ENCODE measurements around the gene SELENOT. TPM values are rescaled to one million over a fixed set of nuclear protein-coding genes. Genes with fewer than 3 reads are reported as not detected.
"Not testable (repeated sequence)": the region's sequence is repeated elsewhere in the genome, so short reads cannot be mapped to it uniquely, and the experiment has no call there.

SELENOT gene, protein sequence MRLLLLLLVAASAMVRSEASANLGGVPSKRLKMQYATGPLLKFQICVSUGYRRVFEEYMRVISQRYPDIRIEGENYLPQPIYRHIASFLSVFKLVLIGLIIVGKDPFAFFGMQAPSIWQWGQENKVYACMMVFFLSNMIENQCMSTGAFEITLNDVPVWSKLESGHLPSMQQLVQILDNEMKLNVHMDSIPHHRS
- polyA plus RNA-seq (2013, experiment 1 of 2; ENCODE audit: insufficient read length) = 67.5 TPM
- polyA plus RNA-seq (2013, experiment 2 of 2; ENCODE audit: insufficient read length) = 70.9 TPM

DNA sequence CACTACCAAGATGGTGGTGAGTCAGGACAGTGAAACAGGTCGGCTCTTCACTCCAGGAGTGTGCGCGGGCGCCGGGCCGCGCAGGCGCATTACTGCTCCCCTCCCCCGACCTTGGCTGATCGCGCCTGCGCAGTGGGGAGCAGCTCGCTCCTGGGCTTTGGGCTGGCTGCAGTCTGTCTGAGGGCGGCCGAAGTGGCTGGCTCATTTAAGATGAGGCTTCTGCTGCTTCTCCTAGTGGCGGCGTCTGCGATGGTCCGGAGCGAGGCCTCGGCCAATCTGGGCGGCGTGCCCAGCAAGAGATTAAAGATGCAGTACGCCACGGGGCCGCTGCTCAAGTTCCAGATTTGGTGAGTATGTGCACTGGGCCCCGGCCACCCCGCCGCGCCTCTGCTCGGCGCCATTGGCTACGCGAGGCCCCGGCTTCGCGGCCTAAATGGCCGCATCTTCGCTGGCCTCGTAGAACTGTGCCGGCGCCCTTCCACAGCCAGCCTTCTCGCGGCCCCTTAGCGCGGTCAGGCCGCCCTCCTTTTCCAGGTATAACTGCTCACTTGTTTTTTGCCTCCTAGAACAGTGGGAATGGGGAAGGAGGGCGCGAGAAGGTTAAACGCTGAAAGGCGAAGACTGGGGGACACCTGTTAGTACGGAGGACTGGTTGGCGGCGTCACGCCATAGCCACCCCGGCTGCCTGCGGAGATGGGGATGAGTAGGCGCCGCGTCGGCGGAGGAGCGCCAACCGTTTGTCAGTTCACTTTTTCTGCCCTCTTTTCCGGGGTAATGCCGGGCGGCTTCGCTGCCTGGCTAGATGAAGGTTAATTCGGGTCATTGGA lies at the start of gene SELENOT:
TSS of gene SELENOT (plus strand) at position 169 of the 827 bp plus-strand sequence. CDS start at position 211, 42 bp downstream.
- peak; percentile 96 for DNase-seq

DNA sequence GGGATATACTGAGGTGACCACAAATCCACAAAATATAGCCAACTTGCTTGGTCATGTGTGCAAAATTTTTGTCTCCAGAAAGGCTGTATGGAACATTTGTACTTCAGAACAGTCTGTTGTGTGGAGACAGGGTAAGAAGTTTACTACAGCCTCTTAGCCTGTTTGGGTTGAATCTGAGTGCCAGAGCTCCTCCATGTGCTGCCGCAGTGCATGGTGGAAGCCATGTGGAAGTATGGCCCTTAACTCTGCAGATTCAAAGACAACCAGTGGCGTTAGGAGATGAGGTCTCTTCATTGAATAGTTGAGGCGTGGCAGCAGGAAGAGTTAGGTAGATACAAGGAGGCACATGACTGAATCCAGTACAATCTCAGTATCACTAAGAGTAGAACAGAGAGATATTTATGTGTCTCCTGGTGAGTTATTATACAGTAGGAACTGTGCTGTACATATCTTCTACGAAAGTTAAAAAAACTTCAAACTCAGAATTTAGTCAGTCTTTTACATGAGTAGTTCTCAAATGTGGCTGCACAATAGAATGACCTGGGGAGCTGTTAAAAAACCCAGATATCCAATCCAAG lies 47.2 kb upstream of the SELENOT start:
- DNase-seq = no peak

DNA sequence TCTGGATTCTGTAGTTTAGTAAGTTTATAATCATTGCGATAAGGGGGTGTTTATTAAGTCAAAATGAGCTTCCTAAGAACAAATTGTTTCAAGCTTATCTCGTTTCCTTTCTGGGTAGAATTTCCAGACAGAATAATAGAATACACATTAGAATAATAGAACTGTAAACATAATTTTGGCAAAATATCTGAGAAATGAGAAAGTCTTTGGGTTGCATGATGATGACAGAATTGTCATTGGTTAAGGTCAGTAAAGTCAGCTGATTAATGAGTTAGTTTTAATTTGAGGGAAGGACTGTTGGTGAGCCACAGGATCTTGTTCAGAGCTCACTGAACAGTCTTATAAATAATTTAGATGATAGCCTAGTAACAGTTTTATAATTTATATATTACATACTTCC lies 46.3 kb upstream of the SELENOT start:
- DNase-seq = no peak

DNA sequence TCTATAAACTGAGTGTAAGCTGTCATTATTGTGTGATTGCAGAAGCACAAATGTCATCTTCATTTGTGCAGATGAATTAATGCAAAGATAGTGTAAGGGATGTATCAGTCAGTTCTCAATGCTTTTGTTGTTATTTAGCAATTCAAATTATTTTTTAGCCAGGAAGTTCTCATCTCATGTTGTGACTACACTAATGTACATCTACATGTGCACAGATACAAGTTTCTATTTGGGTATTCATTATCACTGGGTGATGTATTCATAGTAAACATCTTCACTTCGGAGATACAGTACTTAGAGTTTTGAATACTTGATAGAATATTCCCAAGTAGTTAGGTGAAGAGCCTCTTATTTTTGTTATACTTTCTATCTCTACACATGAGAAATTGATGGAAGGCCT lies 45.4 kb upstream of the SELENOT start:
- no peak for DNase-seq

DNA sequence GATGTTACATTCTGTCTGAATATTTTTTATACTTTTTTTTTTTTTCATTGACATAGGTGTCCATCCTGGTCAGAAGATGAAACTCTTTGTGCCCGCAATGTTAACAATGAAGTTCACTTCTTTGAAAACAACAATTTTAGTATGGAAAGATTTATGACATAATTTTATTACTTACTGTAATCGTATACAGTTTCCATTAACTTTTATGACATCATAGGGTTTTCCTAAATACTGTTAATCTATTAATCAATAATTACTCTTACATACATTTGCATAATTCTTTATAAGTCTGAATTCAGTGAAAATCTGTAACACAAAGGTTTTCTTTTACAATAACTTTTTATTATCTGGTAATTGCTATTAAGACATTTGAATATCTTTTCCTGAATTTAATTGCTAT lies 38.9 kb upstream of the SELENOT start:
- no peak for DNase-seq

DNA sequence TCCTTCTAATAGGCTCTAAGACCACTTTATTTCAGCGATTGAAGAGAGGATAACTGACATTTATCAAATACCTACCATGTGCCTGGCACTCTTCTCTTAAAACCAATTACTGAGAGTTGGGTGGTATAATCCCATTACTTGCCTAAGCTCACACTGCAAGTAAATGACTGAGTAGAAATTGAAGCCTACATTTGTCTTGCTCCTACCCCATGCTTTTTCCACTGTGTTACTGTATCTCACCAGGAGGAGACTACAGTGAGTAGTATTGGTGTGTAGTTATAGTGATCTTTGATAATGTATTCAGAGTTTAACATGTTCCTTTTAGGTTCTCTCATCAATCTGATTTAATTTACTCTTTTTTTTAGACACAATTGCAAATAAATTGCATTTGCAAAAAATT lies 35.8 kb upstream of the SELENOT start:
- DNase-seq = no peak

DNA sequence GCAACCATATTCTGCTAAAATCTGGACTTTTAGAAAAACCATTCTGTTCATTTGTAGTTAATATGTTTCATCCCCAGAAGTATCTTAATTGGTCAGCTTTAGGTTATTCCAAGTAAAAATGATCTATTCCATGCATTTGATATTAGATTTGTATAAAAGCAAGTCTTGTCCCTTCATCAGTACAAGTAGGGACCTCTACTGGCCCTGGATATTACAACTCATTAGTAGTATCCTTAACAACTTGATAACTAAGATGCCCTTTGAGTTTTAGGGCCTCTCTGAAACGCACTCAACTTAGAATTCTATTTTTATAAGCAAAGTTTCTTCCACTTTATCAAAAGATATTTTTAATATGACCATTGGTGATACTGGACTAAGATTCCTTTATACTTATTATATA lies 25.3 kb upstream of the SELENOT start:
- DNase-seq = no peak

DNA sequence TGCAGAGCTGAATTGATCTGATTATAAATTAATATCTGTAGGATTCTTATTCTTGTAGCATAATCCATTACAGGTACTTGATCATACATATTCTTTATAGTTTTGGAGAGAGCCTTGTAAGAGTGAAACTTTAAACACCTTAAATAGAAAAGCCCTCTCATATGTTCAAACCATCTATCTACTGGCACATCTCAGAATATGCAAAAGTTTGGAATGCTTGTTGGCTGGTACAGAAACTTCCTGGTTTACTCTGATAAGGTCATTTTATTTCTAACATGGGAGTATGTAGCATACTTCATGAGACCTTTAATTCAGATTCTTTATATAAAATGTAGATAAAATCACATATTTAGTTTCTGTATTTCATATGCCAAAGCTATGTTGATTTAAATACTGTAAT lies 21.9 kb upstream of the SELENOT start:
- DNase-seq = no peak

DNA sequence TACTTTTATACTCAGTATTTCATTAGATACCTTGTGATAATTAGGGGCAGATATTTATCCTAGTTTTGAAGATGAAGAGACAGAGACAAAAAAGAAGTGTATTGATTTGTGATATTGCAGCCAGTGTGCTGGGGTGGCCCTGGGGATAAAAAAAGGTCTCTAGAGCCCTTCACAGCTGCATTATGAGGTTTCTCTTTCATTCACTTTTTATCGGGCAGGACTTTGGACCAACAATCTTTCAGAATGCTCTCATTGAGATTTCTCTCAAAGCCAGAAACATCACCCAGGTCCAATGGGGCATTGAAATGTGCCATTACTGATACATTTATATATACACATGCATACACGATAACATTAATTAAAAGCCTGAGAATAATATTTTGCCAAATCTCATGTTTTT lies 20.5 kb upstream of the SELENOT start:
- no peak for DNase-seq

DNA sequence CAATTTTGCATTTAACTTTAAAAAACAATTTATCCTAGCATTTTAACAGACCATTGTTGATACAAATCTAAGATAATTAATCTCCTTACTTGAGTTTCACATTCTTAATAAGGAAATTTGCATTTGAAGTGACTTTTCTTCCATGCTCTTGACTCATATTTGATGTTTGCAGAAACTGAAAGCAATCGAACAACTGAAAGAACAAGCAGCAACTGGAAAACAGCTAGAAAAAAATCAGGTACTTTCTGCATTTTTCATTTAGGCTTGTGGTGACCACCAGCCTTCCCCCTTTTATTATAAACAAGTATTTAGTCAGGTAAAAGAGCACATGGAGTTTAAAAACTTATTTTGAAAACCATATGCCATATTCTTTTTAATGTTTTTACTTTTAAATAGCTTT lies 20.1 kb upstream of the SELENOT start:
- DNase-seq = no peak

DNA sequence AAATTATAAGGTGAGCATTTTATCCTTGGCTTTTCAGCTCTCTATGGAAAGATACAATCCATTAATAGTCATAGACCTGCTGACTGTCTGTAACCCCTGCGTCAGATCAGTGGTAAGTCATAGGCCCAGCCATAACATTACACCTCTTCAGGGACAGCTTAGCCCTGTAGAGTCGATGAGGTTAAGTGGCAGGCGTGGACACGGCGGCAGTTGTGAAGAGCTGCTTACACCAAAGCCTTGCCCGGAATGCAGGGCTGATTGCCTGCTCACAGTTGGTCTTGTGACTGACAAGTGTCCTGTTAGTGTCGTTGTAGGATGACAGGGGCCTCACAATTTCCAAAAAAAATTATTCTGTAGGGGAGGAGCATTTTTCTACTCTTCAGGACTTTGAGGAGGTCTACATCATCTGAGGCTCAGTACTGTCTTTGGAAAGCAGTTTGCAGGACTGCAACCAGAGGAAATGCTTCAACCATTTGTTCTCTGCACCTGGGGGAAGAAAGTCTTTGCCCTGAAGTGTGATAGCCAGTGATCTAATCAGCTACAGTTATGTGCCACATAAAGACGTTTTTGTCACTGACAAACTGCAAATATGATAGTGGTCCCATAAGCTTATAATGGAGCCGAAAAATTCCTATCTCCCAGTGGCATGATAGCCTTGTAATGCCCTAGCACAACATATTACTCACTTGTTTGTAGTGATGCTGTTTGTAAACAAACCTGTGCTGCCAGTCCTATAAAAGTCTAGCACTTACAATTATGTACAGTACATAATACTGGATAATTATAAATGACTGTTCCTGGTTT lies 14.9 kb upstream of the SELENOT start:
- no peak for DNase-seq

DNA sequence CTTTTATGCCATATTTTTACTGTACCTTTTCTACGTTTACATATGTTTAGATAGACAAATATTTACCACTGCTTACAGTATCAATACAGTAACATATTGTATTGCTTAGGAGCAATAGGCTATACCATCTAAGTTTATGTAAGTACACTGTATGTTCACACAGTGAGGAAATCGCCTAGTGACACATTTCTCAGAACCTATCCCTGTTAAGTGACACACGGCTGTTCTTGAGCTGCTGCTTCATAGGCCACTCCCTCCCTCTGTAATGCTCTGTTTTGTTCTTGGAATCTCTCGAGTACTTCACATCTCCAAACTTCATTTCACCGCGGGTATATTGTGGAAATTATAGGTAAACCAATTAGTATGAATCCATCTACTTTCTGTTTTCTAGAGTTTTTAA lies 13.4 kb upstream of the SELENOT start:
- DNase-seq = no peak

DNA sequence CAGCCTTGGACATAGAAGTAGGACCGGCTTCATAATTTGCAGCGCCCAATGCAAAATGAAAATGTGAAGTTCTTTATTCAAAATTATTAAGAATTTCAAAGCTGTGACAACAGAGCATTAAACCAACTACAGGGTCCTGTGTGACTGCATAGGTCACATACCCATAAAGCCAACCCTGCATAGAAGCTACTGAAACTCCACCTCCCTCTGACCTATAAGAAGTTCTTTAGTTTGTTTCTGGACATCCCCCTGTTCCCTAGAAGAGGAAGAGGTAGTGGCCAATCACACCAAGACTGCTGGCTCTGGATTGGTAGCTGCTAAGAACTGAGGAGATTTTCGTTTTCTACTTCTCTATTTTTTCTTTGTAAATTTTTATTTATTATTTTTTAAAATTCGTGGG lies 9.0 kb upstream of the SELENOT start:
- no peak for DNase-seq

DNA sequence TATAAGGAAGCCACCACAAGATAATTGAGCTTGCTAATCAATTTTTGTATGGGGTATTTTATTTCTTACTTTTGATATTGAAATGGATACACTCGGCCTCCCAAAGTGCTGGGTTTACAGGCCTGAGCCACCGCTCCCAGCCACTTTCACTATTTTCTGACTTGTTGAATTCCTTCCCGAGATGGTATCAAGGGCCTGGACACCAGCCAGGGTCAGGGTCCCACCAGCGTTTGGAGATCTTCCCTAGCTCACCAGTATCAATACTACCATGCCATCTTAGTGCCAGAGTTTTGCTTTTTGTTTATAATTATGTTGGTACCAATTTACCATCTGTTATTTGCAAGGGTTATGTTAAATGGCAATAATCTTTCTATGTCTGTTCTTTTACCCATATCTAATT lies 5.5 kb upstream of the SELENOT start:
- DNase-seq = no peak

DNA sequence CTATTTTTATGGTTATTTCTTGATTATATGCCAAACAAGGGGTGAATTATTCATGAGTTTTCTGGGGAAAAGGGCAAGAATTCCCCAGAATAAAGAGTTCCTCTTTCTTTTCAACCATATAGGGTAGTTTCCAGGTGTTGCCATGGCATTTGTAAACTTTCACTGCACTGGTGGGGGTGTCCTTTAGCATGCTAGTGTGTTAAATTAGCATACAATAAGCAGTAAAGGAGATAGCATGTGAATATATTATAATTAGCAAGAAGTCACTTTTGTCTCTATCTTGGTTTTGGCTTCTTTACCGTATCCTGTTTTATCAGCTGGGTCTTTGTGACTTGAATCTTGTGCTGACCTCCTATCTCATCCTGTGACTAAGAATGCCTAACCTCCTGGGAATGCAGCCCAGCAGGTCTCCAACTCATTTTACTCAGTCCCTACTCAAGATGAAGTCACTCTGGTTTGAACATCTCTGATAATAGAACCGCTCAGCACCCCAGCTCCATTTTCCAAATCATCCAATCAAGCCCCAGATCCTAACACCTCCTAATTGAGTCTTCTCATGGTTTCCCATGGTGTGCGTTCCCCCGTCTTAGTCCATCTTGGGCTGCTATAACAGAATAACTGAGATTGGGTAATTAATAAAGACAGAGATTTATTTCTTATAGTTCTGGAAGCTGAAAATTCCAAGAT lies 3.4 kb upstream of the SELENOT start:
- peak; percentile 56 for DNase-seq

DNA sequence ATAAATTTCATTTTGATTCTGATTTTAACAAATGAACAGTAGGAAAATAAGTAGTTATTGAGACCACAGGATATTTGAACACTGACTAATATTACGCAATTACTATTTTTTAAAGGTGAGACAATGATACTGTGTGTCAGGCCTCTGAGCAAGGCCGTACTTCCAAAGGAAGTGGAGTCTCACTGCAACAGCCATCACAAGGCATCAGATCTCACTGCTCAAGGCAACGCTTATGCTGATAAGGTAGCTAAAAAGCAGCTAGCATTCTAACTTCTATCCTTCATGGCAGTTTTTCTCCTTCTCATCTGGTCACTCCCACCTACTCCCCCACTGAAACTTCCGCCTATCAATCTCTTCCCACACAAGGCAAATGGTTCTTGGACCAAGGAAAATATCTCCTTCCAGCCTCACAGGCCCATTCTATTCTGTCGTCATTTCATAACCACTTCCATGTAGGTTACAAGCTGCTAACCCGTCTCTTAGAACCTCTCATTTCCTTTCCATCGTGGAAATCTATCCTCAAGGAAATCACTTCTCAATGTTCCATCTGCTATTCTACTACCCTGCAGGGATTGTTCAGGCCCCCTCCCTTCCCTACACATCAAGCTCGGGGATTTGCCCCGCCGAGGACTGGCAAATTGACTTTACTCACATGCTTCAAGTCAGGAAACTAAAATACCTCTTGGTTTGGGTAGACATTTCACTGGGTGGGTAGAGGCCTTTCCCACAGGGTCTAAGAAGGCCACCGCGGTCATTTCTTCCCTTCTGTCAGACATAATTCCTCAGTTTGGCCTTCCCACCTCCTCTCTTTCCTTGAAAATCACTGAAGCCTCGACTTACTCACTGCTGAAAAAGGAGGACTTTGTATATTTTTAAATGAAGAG lies 2.2 kb upstream of the SELENOT start:
- not testable (repeated sequence) for DNase-seq

DNA sequence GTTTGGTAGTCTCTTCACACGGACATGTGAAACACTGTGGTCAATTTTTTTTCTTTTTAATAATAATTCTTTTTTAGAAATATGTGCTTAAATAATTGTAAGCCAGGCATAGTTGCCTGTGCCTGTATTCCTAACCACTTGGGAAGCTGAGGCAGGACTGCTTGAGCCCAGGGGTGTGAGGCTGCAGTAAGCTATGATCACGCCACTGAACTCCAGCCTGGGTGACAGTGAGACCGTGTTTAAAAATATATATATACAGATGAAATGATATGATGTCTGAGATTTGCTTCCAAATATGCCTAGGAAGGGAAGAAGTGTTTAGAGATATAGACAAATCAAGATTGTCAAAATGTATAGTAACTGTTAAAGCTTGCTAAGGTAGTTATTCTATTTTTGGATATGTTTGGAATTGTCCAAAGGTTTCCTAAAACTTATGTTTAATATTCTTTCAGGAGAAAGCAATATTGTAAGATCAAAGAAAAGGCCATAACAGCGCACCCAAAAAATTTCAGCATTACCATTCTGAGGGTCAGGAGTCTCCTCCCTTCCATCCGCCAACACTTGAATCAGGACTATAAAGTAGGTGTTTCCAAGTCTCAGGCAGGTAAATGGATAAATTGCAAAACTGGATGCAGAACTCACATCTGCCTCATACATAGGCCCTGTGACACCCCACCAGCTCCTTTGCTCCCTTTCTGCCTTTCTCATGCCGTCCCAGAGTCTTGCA lies 532 bp upstream of the SELENOT start:
- no peak for DNase-seq

DNA sequence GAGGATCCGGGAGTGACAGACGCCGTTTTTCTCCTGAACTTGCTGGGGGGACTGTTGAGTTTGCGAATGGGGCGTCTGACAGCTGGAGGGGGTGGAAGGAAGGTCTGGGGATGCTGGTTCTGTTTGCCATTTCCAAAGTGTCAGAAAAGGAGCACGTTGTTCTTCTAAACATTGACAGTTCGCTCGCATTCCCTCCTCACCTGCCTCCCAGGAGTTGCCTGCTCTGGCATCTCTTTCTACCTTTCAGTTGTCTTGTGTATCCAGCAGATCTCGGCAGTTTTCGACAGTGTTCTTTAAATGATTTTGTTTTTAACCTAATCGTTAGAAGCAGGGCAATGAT lies 829 bp downstream of the SELENOT start:
- DNase-seq = no peak

DNA sequence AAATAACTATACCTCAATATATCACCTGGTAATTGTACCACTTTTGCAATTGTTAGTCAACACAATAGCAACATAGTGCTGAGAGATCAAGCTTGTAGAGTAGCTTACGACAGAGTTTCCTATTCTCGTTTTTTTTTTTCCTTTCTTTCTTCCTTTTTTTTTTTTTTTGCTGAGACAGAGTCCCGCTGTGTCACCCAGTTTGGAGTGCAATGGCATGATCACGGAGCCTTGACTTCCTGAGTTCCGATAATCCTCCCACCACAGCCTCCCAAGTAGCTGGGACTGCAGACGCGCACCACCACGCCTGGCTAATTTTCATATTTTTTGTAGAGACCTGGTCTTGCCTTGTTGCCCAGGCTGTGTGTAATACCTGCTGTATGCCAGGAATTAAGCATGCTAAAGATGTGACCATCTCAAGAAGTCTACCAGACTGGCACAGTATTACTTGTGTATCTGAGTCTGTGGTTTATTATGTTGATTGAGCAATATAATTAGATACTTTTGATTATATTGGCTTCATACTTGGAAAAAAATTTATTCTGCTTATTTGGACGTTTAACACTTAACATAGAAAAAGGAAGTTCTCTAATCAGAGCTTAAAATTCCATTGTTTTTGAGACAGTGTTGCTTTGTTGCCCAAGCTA lies 3.0 kb downstream of the SELENOT start:
- DNase-seq = no peak
